Daoy (cell line): ENCODE measurements around the gene RPUSD4. TPM values are rescaled to one million over a fixed set of nuclear protein-coding genes. Genes with fewer than 3 reads are reported as not detected.

Experiments used
- DNase-seq: peaks from one replicate; pipeline ENCODE4 v3.0.0-alpha.2; 2015; ENCODE audit warnings: low read depth
- total RNA-seq: library from RNA; depleted of rRNA; stranded (reverse); fragments of >200 nt; shearing (Covaris generic); gene quantifications from 2 replicates; pipeline ENCODE4 v1.2.3, GENCODE V29; 2014; rRNA removed

The RPUSD4 gene
- total RNA-seq, 1 experiment from 2014 or later, result 19.0 TPM

GRCh38 chr11:126157326-126158030 is 54.0 kb downstream of the RPUSD4 start:
- DNase-seq, result no peak

DNA sequence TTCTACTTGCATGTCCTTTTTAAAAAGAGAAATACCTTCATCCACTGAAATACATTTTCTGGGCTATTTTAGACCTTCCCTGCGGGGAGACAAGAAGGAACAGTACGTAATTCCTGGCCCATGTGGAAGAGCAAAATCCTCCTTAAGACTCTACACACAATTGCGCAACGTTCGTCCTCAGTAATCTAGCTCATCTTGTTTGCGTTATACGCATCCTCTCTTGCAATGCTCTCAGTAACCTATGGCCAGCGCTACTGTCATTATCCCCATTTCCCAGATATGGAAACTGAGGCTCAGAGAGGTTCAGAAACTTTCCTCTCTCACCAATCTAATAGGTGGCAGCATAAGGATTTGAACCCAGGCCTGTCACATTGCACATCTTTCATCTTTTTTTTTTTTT is 54.6 kb downstream of the RPUSD4 start:
- DNase-seq, result no peak

GRCh38 chr11:126155402-126156187 is 55.9 kb downstream of the RPUSD4 start:
- DNase-seq, result no peak

DNA sequence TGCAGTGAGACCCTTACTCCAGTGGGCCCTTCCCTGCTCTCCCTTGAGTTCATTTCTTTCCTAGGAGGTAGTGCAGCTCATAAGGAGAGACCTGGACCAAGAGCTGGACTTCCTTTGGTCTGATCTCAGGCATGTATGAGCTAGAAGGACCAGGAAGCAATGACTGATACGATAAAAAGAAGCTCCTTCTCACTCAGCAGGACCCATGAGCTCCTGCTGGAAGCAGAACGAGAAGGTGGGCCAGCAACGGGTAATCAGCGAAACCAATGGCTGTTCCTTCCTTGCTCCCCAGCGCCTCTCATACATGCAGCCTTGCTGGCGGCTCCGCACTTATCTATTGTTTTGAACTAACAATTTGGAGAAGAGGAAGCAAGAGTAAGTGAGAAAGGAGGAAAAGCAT is 56.8 kb downstream of the RPUSD4 start:
- no peak for DNase-seq

DNA sequence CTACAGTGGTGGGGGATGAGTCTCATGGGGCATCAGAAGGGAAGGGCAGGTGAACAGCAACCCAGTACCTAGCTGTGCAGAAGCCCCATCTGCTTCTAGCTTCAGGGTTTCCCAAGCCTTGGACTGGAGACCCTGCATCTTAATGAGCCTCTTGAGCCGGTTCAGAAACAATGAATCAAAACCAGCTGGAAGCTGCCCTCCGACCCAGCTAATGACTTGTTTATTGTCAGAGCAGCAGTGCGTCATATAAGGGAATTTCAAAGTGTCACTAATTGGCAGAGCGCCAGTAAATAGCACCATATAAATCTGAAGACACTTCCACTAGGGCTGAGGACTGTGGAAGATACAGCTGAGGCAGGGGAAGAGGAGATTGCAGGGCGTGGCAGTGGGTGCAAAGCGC is 57.5 kb downstream of the RPUSD4 start:
- DNase-seq, result peak; percentile 60

DNA sequence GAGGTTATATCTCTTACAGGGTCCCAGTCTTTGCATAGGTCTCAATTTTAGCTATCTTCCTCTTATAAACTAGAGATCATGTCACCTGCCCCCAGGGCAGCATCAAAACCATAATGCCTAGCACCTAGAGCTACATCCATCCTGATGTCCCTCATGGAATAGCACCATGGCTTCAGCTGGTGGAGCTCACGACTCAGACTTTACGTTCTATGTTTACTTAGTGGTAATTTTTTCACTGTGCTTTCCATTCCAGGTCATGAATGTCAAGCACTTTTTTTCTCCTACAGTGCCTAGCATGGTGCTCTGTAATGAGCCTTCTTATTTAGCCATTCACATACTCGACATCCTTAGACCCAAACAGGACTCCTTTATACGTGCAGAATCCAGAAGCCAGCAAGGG is 58.4 kb downstream of the RPUSD4 start:
- DNase-seq, result no peak

- no peak for DNase-seq
These were observed 58.9 kb downstream of the RPUSD4 start for GRCh38 chr11:126152586-126152985.

DNA sequence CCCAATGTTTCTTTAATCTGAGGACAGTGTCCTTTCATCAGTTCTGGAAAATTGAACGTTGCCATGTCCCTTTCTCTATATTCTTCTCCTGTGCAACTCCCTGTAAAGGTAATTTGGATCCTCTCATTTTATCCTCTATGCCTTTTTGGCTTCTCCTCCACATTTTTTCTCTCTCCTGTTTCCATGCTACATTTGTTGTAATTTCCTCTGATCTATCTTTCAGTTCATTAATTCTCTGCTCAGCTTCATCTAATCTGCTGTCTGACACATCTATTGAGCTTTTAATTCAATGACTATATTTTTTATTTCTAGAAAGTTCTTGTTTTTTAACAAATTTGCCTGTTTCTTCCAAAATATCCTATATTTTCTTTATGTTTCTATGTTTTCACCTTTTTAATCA is 59.3 kb downstream of the RPUSD4 start:
- no peak for DNase-seq

Other genes with a start within 250 kb of the RPUSD4 start
- 2.1 and 2.8 TPM in 2 replicates for gene CDON, start 148.8 kb downstream of the RPUSD4 start, total RNA-seq
- gene FAM118B, start 132 bp upstream of the RPUSD4 start, total RNA-seq, result 29.4 and 31.6 TPM in 2 replicates
- 101 and 102 TPM in 2 replicates for gene SRPRA, start 57.2 kb upstream of the RPUSD4 start, total RNA-seq
- 36.4 and 38.1 TPM in 2 replicates for gene FOXRED1, start 57.5 kb upstream of the RPUSD4 start, total RNA-seq
- gene TIRAP, start 71.4 kb upstream of the RPUSD4 start, total RNA-seq, result 1.2 and 3.7 TPM in 2 replicates
- gene DCPS, start 92.4 kb upstream of the RPUSD4 start, total RNA-seq, result 15.9 and 19.3 TPM in 2 replicates
- gene ST3GAL4, start 144.0 kb upstream of the RPUSD4 start, total RNA-seq, result 24.2 and 30.4 TPM in 2 replicates